ENCODE results near the gene APLF.
A peak's percentile ranks its signal among the peaks of the same experiment; 100 is the strongest.
"Not testable (repeated sequence)": the region's sequence is repeated elsewhere in the genome, so short reads cannot be mapped to it uniquely, and the experiment has no call there.

The APLF gene

GRCh38 chr2:68589963-68590362, 122.6 kb downstream of the APLF start:
- Histone ChIP-seq H3K9ac (no peak overlapping the region), H4K20me1 (no peaks in the 10 kb centered on the region), H3K4me3 (no peak overlapping the region), H3K4me2 (no peak overlapping the region), H3K27me3 (no peaks in the 10 kb centered on the region), H3K9me3 (replicated peaks in 1 of 11) (peaks cover 0 to 5% (median 0%) of the 10 kb centered on the region in 11 experiments; a peak in 1 of 22 replicates), H3K27ac (no peak overlapping the region), H3K36me3 (peaks cover 0 to 3% (median 0%) of the 10 kb centered on the region in 11 experiments; a peak in 1 of 22 replicates), H3K4me1 (peaks cover 8 to 34% (median 15%) of the 10 kb centered on the region in 10 experiments; a peak in 18 of 20 replicates)
- no peak for TF ChIP-seq Cebpa-rat (IDR thresholded peaks at IDR 0.05)

GRCh38 chr2:68590702-68591101, 123.3 kb downstream of the APLF start:
- Histone ChIP-seq H3K9me3 (replicated peaks in 1 of 11) (peaks cover 0 to 9% (median 0%) of the 10 kb centered on the region in 11 experiments; a peak in 3 of 22 replicates), H3K9ac (no peak overlapping the region), H3K4me2 (no peak overlapping the region), H3K27ac (no peak overlapping the region), H4K20me1 (no peaks in the 10 kb centered on the region), H3K4me1 (peaks cover 8 to 36% (median 16%) of the 10 kb centered on the region in 10 experiments; a peak in 18 of 20 replicates), H3K36me3 (peaks cover 0 to 3% (median 0%) of the 10 kb centered on the region in 11 experiments; a peak in 1 of 22 replicates), H3K27me3 (no peaks in the 10 kb centered on the region), H3K4me3 (no peak overlapping the region)
- no peak for TF ChIP-seq Cebpa-rat (IDR thresholded peaks at IDR 0.05)

- Histone ChIP-seq H3K4me2 (no peak overlapping the region), H3K36me3 (peaks cover 0 to 3% (median 0%) of the 10 kb centered on the region in 11 experiments; a peak in 1 of 22 replicates), H3K9ac (no peak overlapping the region), H3K9me3 (replicated peaks in 1 of 11) (peaks cover 0 to 13% (median 0%) of the 10 kb centered on the region in 11 experiments; a peak in 4 of 22 replicates), H3K4me1 (peaks cover 8 to 36% (median 16%) of the 10 kb centered on the region in 10 experiments; a peak in 18 of 20 replicates), H3K27me3 (no peaks in the 10 kb centered on the region), H3K4me3 (no peak overlapping the region), H3K27ac (no peak overlapping the region), H4K20me1 (no peaks in the 10 kb centered on the region)
- TF ChIP-seq Cebpa-rat (IDR thresholded peaks at IDR 0.05): no peak
These were observed 123.8 kb downstream of the APLF start for GRCh38 chr2:68591225-68591624.

- peak in 2 of 11 experiments; percentile 58 to 60; a peak in 3 of 22 replicates for TF ChIP-seq Cebpa-rat (IDR thresholded peaks at IDR 0.05)
- Histone ChIP-seq H3K4me2 (peak overlapping the region in 9 of 11 experiments; percentile 41 to 66 (median 60); a peak in 16 of 22 replicates), H3K9me3 (replicated peaks in 1 of 11) (peaks cover 0 to 13% (median 0%) of the 10 kb centered on the region in 11 experiments; a peak in 5 of 22 replicates), H3K4me1 (peaks cover 8 to 36% (median 16%) of the 10 kb centered on the region in 10 experiments; a peak in 18 of 20 replicates), H3K27me3 (no peaks in the 10 kb centered on the region), H4K20me1 (no peaks in the 10 kb centered on the region), H3K9ac (no peak overlapping the region; a peak in 1 of 22 replicates), H3K27ac (peak overlapping the region in 8 of 11 experiments; percentile 26 to 63 (median 52); a peak in 13 of 22 replicates), H3K36me3 (peaks cover 0 to under 1% (median 0%) of the 10 kb centered on the region in 11 experiments; a peak in 1 of 22 replicates), H3K4me3 (no peak overlapping the region)
These were observed 126.7 kb downstream of the APLF start for GRCh38 chr2:68594041-68594440.

GRCh38 chr2:68594674-68595492, 127.5 kb downstream of the APLF start:
- H4K20me1 ChIP-seq: no peaks in the 10 kb centered on the region
- no peaks in the 10 kb centered on the region for H3K27me3 ChIP-seq
- H3K4me3 ChIP-seq: no peak overlapping the region
- peaks cover 0 to 17% (median 5%) of the 10 kb centered on the region in 11 experiments; a peak in 14 of 22 replicates for H3K9me3 ChIP-seq (replicated peaks in 1 of 11)
- H3K4me1 ChIP-seq: peaks cover 8 to 36% (median 16%) of the 10 kb centered on the region in 10 experiments; a peak in 18 of 20 replicates
- peak overlapping the region in 8 of 11 experiments; percentile 9 to 63 (median 52); a peak in 13 of 22 replicates for H3K27ac ChIP-seq
- H3K36me3 ChIP-seq: no peaks in the 10 kb centered on the region
- H3K9ac ChIP-seq: no peak overlapping the region
- TF ChIP-seq Cebpa-rat (IDR thresholded peaks at IDR 0.05): no peak
- H3K4me2 ChIP-seq: peak overlapping the region in 9 of 11 experiments; percentile 8 to 66 (median 60); a peak in 16 of 22 replicates

GRCh38 chr2:68595493-68595785, 128.1 kb downstream of the APLF start:
- Histone ChIP-seq H3K4me1 (peaks cover 8 to 36% (median 16%) of the 10 kb centered on the region in 10 experiments; a peak in 18 of 20 replicates), H3K4me2 (peak overlapping the region in 2 of 11 experiments; percentile 60 to 63; a peak in 1 of 22 replicates), H3K9me3 (replicated peaks in 1 of 11) (peaks cover 5 to 22% (median 8%) of the 10 kb centered on the region in 11 experiments; a peak in 16 of 22 replicates)
- not testable (repeated sequence) for H3K4me3 ChIP-seq, H3K36me3 ChIP-seq, H4K20me1 ChIP-seq, H3K27me3 ChIP-seq, H3K9ac ChIP-seq, H3K27ac ChIP-seq

- not testable (repeated sequence) for H3K27ac ChIP-seq, H3K36me3 ChIP-seq, H3K27me3 ChIP-seq, H3K4me2 ChIP-seq, H3K4me3 ChIP-seq, H3K9ac ChIP-seq, H4K20me1 ChIP-seq, H3K4me1 ChIP-seq
- H3K9me3 ChIP-seq (replicated peaks in 1 of 11): peaks cover 24 to 46% (median 34%) of the 10 kb centered on the region in 11 experiments
These were observed 133.1 kb downstream of the APLF start for GRCh38 chr2:68600495-68600894.

GRCh38 chr2:68603059-68603458, 135.7 kb downstream of the APLF start:
- Histone ChIP-seq H3K9me3 (replicated peaks in 1 of 11) (peaks cover 25 to 48% (median 32%) of the 10 kb centered on the region in 11 experiments), H3K9ac (no peak overlapping the region), H3K27me3 (no peaks in the 10 kb centered on the region)

GRCh38 chr2:68604077-68604476, 136.7 kb downstream of the APLF start:
- H4K20me1 ChIP-seq: no peaks in the 10 kb centered on the region
- no peak overlapping the region for H3K4me2 ChIP-seq
- H3K36me3 ChIP-seq: no peaks in the 10 kb centered on the region
- H3K9ac ChIP-seq: no peak overlapping the region
- no peak overlapping the region for H3K4me3 ChIP-seq
- H3K27me3 ChIP-seq: no peaks in the 10 kb centered on the region
- H3K9me3 ChIP-seq (replicated peaks in 1 of 11): peaks cover 26 to 48% (median 35%) of the 10 kb centered on the region in 11 experiments
- no peaks in the 10 kb centered on the region for H3K4me1 ChIP-seq
- TF ChIP-seq Cebpa-rat (IDR thresholded peaks at IDR 0.05): no peak
- H3K27ac ChIP-seq: no peak overlapping the region

More at GRCh38 chr2:68603059-68603458, 135.7 kb downstream of the APLF start:
- Histone ChIP-seq H3K4me1 (no peaks in the 10 kb centered on the region), H3K27ac (no peak overlapping the region), H4K20me1 (no peaks in the 10 kb centered on the region), H3K4me3 (no peak overlapping the region), H3K4me2 (no peak overlapping the region), H3K36me3 (no peaks in the 10 kb centered on the region)
- TF ChIP-seq Cebpa-rat (IDR thresholded peaks at IDR 0.05): no peak

Data from BLaER1 treated with 17β-estradiol and CSF1 and Interleukin-3, amounts not matched to agents 10 nM and 100 nM (cell line).